ENCODE results near the gene SMG7. TPM values are rescaled to one million over a fixed set of nuclear protein-coding genes. Genes with fewer than 3 reads are reported as not detected.

SMG7 gene
- total and polyA plus RNA-seq, 2 of the 4 experiments (the other 2 are of a cell fraction): 18.1 to 22.6 TPM

- no CpG with 5 or more reads among the region's 5 CpGs for WGBS, 2 experiments (ENCODE audit: extremely low coverage in 2 of 2, insufficient read length in 1 of 2)
- BruUV-seq (replicated peaks): no TSS peak
- no peak overlapping the region; the same call in 1 of the 2 replicates for H2AK5ac ChIP-seq (ENCODE audit: low read depth, low read length)
- H3K27me3 ChIP-seq (ENCODE audit: control insufficient read depth, insufficient read depth, low read length): no peaks in the 10 kb centered on the region
- CTCF ChIA-PET: no interaction called here
- H2AK9ac ChIP-seq (replicated peaks; ENCODE audit: low read depth, low read length, poor library complexity): no peak overlapping the region
- H3K56ac ChIP-seq (ENCODE audit: extremely low read depth, insufficient read depth, low read length): no peak overlapping the region
- in situ Hi-C loops (cut with MboI; ENCODE audit: low sequenced_read_pairs): no loop called here
- no peaks in the 10 kb centered on the region for H3K36me3 ChIP-seq (ENCODE audit: control insufficient read depth, insufficient read depth, low read length)
- no peak overlapping the region for H2BK5ac ChIP-seq (ENCODE audit: low read depth, low read length, poor library complexity, severe bottlenecking)
- no peak overlapping the region for H2BK15ac ChIP-seq (ENCODE audit: low read depth, low read length)
- no peak overlapping the region for H3K4me2 ChIP-seq (ENCODE audit: low read depth, low read length)
- H2BK120ac ChIP-seq (ENCODE audit: low read depth, low read length): no peak overlapping the region
- dilution Hi-C loops (cut with HindIII; ENCODE audit: low sequenced_read_pairs, unreplicated experiment): no loop called here
- no peak for DNase-seq
- H3K4me1 ChIP-seq (ENCODE audit: control insufficient read depth, insufficient read depth, low read length): 0 out of 2 replicates have a peak, but pooled peaks cover 4% of the 10 kb centered on the region
- intact Hi-C loops (cut with micrococcal nuclease): no loop called here
- no peaks in the 10 kb centered on the region for H3K9me3 ChIP-seq (ENCODE audit: control insufficient read depth, insufficient read depth, low read length)
- H4K8ac ChIP-seq (ENCODE audit: low read depth in 2 of 2, low read length in 2 of 2): no peak overlapping the region; a peak in 1 of 4 replicates
- H3K14ac ChIP-seq (replicated peaks; ENCODE audit: low read depth, low read length): no peak overlapping the region
- 0 out of 2 replicates have a peak, but pooled peaks cover 3% of the 10 kb centered on the region for H3K9me1 ChIP-seq (ENCODE audit: insufficient read depth, low read length)
- H4K5ac ChIP-seq (ENCODE audit: low read depth, low read length): no peak overlapping the region
- POLR2A ChIA-PET (ENCODE audit: unreplicated experiment): no interaction called here
- no peak overlapping the region for H3K4ac ChIP-seq (ENCODE audit: low read depth, low read length)
- no peak overlapping the region for H3K23ac ChIP-seq (ENCODE audit: low read depth, low read length)
- TF ChIP-seq CEBPB (IDR thresholded peaks at IDR 0.05; ENCODE audit: low read depth, low read length) (peak; percentile 92), POLR2A (IDR thresholded peaks at IDR 0.05; ENCODE audit: low read depth, low read length) (no peak)
- H2BK20ac ChIP-seq (ENCODE audit: low read depth, low read length): no peak overlapping the region
- no peaks in the 10 kb centered on the region for H4K20me1 ChIP-seq (ENCODE audit: insufficient read depth, low read length)
- no peak overlapping the region for H3K27ac ChIP-seq (ENCODE audit: insufficient read depth, low read length)
- H4K91ac ChIP-seq (ENCODE audit: insufficient read depth, low read depth, low read length): no peak overlapping the region
- H3K18ac ChIP-seq (ENCODE audit: low read depth, low read length): no peak overlapping the region
- no peak overlapping the region for H3K9ac ChIP-seq (ENCODE audit: low read depth, low read length)
- no peaks in the 10 kb centered on the region for H3K79me1 ChIP-seq (ENCODE audit: low read depth in 1 of 2, low read length in 2 of 2)
- H2AFZ ChIP-seq (replicated peaks; ENCODE audit: low read length, poor library complexity): no peak overlapping the region
- H3K4me3 ChIP-seq (ENCODE audit: insufficient read depth, low read depth, low read length): no peak overlapping the region
- ATAC-seq (ENCODE audit: low read depth): no peak
Observed at GRCh38 chr1:183584147-183584546, 111.8 kb downstream of the SMG7 start.

Measured in IMR-90 (cell line).